Fibroblast of lung (primary cell): Measurements from ENCODE around the gene CELA1. TPM values are rescaled to one million over a fixed set of nuclear protein-coding genes. Genes with fewer than 3 reads are reported as not detected.

Source experiments
- DNase-seq, 2 donors: peaks; one replicate each; pipeline versions ENCODE4 v3.0.0 to v3.0.0-alpha.2; 2010; ENCODE audit warnings: low read depth in 2 of 2
- H2AFZ ChIP-seq: 2 replicates; pipeline ENCODE4 v1.5.1; 2012; ENCODE audit warnings: low read length, control low read depth, inconsistent platforms
- H3K27ac ChIP-seq: 2 replicates; pipeline ENCODE4 v1.5.1; 2011; ENCODE audit warnings: low read length, control low read depth; ENCODE audit not compliant: insufficient read depth
- H3K27me3 ChIP-seq: 2 replicates; pipeline ENCODE4 v1.5.1; 2011; ENCODE audit warnings: mild to moderate bottlenecking, low read length; ENCODE audit not compliant: control insufficient read depth, insufficient read depth
- H3K36me3 ChIP-seq: 2 replicates; pipeline ENCODE4 v1.5.1; 2011; ENCODE audit warnings: low read length; ENCODE audit not compliant: control insufficient read depth, insufficient read depth
- H3K4me1 ChIP-seq: 2 replicates; pipeline ENCODE4 v1.5.1; 2011; ENCODE audit warnings: low read length; ENCODE audit not compliant: control insufficient read depth, insufficient read depth; ENCODE audit errors: extremely low read depth
- H3K4me2 ChIP-seq: 2 replicates; pipeline ENCODE4 v1.5.1; 2011; ENCODE audit warnings: low read length, control low read depth; ENCODE audit not compliant: insufficient read depth; ENCODE audit errors: extremely low read depth
- H3K4me3 ChIP-seq, 4 experiments: fragments of 200-600 bp in 1 of 4; sonication (generic) in 1 of 4; replicated peaks in 1 of 4; 2 replicates each; pipeline ENCODE4 v1.5.1; 2011 to 2016; ENCODE audit warnings: low read length in 4 of 4, low read depth in 3 of 4, mild to moderate bottlenecking in 3 of 4, control low read depth in 2 of 4, inconsistent platforms in 1 of 4, mixed read lengths in 1 of 4; ENCODE audit not compliant: insufficient read depth in 1 of 4; ENCODE audit errors: control extremely low read depth in 1 of 4
- H3K79me2 ChIP-seq: 2 replicates; pipeline ENCODE4 v1.5.1; 2012; ENCODE audit warnings: mild to moderate bottlenecking, low read length, inconsistent platforms; ENCODE audit not compliant: control insufficient read depth, insufficient read depth
- H3K9ac ChIP-seq: 2 replicates; pipeline ENCODE4 v1.5.1; 2011; ENCODE audit warnings: mild to moderate bottlenecking, low read length, control low read depth; ENCODE audit not compliant: insufficient read depth
- H3K9me3 ChIP-seq: 2 replicates; pipeline ENCODE4 v1.5.1; 2012; ENCODE audit warnings: low read depth, low read length; ENCODE audit not compliant: control insufficient read depth, insufficient read depth
- H4K20me1 ChIP-seq: 2 replicates; pipeline ENCODE4 v1.5.1; 2011; ENCODE audit warnings: low read length; ENCODE audit not compliant: control insufficient read depth, insufficient read depth; ENCODE audit errors: extremely low read depth
- EZH2 ChIP-seq: IDR thresholded peaks from 2 replicates; pipeline ENCODE4 v1.5.1; 2012; ENCODE audit warnings: low read length, control low read depth, mild to moderate bottlenecking; ENCODE audit errors: missing control alignments
- polyA plus RNA-seq, 2 donors: library from polyadenylated mRNA; depleted of rRNA in 1 of 2; stranded (reverse) in 1 of 2; unstranded in 1 of 2; fragments of >200 nt; gene quantifications; 2 replicates each; pipeline ENCODE4 v1.2.1, GENCODE V29; 2011 to 2012; ENCODE audit warnings: missing spikeins in 1 of 2
- total RNA-seq: library from RNA; depleted of rRNA; stranded (reverse); fragments of >200 nt; gene quantifications from 2 replicates; pipeline ENCODE4 v1.2.1, GENCODE V29; 2014
- TF ChIP-seq, protein P1 (sequence below), 2 donors: IDR thresholded peaks in 1 of 2; conservative IDR thresholded peaks in 1 of 2; 1 replicate in 1 of 2; 2 replicates in 1 of 2; pipeline ENCODE4 v1.5.1; 2011 to 2012; ENCODE audit warnings: low read length in 2 of 2, control low read depth in 1 of 2, inconsistent platforms in 1 of 2, low read depth in 1 of 2, mild to moderate bottlenecking in 1 of 2

The CELA1 gene
- total and polyA plus RNA-seq, 2 donors (not counting 1 experiment from before 2014, with no cell fraction given), result not detected

DNA sequence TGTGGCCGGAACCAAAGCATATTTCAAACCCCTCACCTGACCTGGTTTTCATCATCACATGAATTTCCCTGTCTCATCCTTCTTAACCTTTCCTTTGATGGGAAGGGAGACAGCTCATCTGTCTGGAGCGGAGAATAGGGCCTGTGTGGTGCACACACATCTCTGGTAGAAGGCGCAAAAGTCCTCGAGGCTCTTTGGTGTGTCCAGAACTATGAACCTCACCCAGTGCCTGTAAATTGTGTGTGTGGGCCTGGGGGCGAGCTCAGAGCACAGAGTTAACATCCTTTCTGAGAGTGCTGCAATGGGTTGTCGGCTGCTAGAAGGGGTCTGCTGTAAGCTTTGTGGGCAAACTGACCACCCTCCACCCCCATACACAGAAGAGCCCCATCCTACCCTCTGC is 44.0 kb upstream of the CELA1 start:
- no peak overlapping the region for H3K9ac ChIP-seq
- H3K4me2 ChIP-seq, result peak overlapping the region; percentile 83
- H3K27ac ChIP-seq, result peak overlapping the region; percentile 77

DNA sequence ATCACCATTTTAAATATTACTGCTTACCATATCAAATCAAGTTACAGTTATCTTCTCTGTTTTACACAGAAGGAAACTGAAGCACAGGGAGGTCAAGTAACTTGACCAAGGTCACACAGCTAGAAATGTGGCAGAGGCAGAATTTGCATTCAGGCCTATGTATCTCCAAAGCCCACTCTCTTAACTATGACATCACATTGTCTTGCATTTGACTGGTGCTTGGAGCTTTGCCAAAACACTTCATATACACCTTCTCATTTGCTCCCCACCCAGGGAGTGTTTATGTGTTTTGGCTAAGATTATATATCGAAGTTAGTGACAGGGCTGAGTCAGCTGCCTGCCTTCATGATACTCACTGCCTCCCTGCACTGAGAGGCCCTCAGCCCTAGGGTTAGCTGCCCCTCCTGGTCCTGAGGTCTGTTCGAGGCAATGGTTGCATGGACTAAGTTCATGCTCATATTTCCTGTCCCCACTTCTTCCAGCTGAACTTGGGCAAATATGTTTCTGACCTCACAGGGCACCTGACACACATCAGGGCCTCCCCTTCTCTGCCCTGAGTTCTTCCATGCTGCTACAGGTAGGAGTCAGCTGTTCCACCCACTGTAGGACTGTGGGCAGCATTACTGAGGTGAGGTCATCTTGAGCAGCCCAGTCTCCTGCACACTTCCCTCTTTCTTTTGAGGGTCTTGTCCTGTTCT is 43.0 kb upstream of the CELA1 start:
- Histone ChIP-seq H4K20me1 (no peaks in the 10 kb centered on the region), H3K9ac (no peak overlapping the region), H3K9me3 (no peaks in the 10 kb centered on the region), H3K4me2 (peak overlapping the region; percentile 46), H2AFZ (no peak overlapping the region), H3K36me3 (peaks cover 2% of the 10 kb centered on the region), H3K79me2 (peaks cover 7% of the 10 kb centered on the region), H3K27me3 (no peaks in the 10 kb centered on the region), H3K4me1 (peaks cover 39% of the 10 kb centered on the region), H3K27ac (peak overlapping the region; percentile 69), H3K4me3 (no peak overlapping the region)
- no peak for TF ChIP-seq EZH2
- TF ChIP-seq, protein P1, sequence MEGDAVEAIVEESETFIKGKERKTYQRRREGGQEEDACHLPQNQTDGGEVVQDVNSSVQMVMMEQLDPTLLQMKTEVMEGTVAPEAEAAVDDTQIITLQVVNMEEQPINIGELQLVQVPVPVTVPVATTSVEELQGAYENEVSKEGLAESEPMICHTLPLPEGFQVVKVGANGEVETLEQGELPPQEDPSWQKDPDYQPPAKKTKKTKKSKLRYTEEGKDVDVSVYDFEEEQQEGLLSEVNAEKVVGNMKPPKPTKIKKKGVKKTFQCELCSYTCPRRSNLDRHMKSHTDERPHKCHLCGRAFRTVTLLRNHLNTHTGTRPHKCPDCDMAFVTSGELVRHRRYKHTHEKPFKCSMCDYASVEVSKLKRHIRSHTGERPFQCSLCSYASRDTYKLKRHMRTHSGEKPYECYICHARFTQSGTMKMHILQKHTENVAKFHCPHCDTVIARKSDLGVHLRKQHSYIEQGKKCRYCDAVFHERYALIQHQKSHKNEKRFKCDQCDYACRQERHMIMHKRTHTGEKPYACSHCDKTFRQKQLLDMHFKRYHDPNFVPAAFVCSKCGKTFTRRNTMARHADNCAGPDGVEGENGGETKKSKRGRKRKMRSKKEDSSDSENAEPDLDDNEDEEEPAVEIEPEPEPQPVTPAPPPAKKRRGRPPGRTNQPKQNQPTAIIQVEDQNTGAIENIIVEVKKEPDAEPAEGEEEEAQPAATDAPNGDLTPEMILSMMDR (conservative IDR thresholded peaks at IDR 0.05 in 1 of 2, IDR thresholded peaks at IDR 0.05 in 1 of 2; ENCODE audit: low read depth in 1 of 2, low read length in 2 of 2), result no peak
- peak; percentile 75 to 96 for DNase-seq

More for the DNA sequence above, 44.0 kb upstream of the CELA1 start:
- DNase-seq, result no peak
- H3K9me3 ChIP-seq, result no peaks in the 10 kb centered on the region
- H3K4me3 ChIP-seq, result peak overlapping the region in 3 of 4 experiments; percentile 56 to 69 (median 69)
- H3K36me3 ChIP-seq, result peaks cover 2% of the 10 kb centered on the region
- H3K79me2 ChIP-seq, result peaks cover 7% of the 10 kb centered on the region
- H3K27me3 ChIP-seq, result no peaks in the 10 kb centered on the region
- H4K20me1 ChIP-seq, result no peaks in the 10 kb centered on the region
- H3K4me1 ChIP-seq, result peaks cover 45% of the 10 kb centered on the region
- no peak for TF ChIP-seq EZH2
- TF ChIP-seq, protein P1 (conservative IDR thresholded peaks at IDR 0.05 in 1 of 2, IDR thresholded peaks at IDR 0.05 in 1 of 2; ENCODE audit: low read depth in 1 of 2, low read length in 2 of 2), result no peak
- H2AFZ ChIP-seq, result peak overlapping the region; percentile 4

DNA sequence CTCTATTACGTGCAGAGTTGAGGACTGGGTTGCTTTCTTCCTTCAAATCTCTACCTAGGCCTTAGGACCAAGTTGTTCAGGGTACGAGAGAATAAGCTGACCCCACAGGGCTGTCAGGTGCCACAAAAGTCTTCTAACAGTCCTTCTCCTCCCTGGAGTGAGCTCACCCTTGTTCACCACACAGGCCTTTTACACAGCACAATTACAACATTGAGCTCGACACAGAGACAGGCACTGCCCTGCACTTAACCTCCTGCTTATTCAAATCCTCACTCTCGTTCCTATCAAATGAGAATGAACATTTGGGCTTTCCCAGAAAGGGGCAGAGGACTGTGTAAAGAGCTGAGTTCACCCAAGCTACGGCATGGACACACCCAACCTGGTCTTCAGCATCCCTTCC is 42.4 kb upstream of the CELA1 start:
- peaks cover 2% of the 10 kb centered on the region for H3K36me3 ChIP-seq
- H2AFZ ChIP-seq, result no peak overlapping the region
- DNase-seq, result peak in 1 of 2 donors; percentile 44
- no peaks in the 10 kb centered on the region for H3K27me3 ChIP-seq
- no peak overlapping the region for H3K4me2 ChIP-seq
- H3K9me3 ChIP-seq, result no peaks in the 10 kb centered on the region
- H3K9ac ChIP-seq, result no peak overlapping the region
- peaks cover 34% of the 10 kb centered on the region for H3K4me1 ChIP-seq
- peaks cover 7% of the 10 kb centered on the region for H3K79me2 ChIP-seq
- TF ChIP-seq EZH2, result no peak
- TF ChIP-seq, protein P1 (conservative IDR thresholded peaks at IDR 0.05 in 1 of 2, IDR thresholded peaks at IDR 0.05 in 1 of 2; ENCODE audit: low read depth in 1 of 2, low read length in 2 of 2), result no peak
- H3K4me3 ChIP-seq, result no peak overlapping the region
- H4K20me1 ChIP-seq, result no peaks in the 10 kb centered on the region
- H3K27ac ChIP-seq, result no peak overlapping the region
